Panc1 (cell line): ENCODE results near the gene NEURL1B.

Source experiments
- CTCF ChIP-seq: fragments of 450-650 bp; IDR thresholded peaks from 2 replicates; pipeline ENCODE4 v1.5.1; 2017; ENCODE audit warnings: mild to moderate bottlenecking
- POLR2AphosphoS5 ChIP-seq: IDR thresholded peaks from 2 replicates; pipeline ENCODE4 v1.6.1; 2012; ENCODE audit warnings: mild to moderate bottlenecking, low read depth, low read length, moderate library complexity

DNA sequence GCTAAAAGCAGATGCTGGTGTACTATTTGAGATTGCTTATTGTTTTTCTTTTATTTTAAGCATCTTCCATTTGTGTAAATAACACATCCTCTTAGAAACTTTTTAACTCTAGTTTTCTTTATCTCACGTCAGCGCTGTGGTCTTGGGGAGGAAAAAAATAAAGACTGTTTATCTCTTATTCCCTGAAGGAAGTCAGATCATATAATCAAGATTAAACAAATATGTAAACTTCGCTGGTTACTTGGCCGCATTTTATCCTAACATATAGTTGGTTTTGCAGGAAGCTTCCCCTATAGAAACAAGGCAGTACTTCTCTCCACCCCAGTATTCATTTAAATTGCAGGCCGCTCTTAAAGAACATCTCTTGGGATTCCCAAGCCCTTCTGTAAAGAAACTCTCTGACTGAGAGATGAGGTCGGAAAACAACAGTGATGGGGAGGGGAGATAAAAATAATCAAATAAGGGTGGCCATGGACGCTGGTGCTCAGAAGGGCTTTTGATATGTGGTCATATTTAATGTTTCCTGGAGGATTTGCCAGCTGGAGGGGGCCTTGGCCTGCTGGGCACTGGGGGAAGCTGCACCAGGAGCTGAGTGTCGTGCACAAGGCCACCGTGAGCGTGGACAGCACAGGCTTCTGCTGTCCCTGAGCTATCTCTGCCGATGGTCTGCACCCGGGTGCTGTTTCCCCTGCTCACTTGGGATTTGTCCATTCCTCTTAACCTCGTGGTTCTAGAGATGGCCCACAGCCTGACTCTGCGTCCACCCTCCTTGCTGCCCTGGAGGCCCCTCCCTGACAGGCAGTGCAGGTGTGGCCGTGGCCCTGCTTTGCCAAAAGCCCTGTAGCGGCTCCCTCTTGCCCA is 23.8 kb downstream of the NEURL1B start:
- no peak for TF ChIP-seq POLR2AphosphoS5
- no peak for TF ChIP-seq CTCF
